ENCODE measurements around the gene PDE2A.

Gene PDE2A

GRCh38 chr11:72606748-72607468 lies 67.3 kb downstream of the PDE2A start:
- H3K27ac ChIP-seq (ENCODE audit: insufficient read depth, low read length, poor library complexity, severe bottlenecking) = no peak overlapping the region

GRCh38 chr11:72605973-72606747 lies 68.1 kb downstream of the PDE2A start:
- H3K27me3 ChIP-seq (replicated peaks; ENCODE audit: control insufficient read depth, insufficient read depth, low read length, poor library complexity, severe bottlenecking) = no peaks in the 10 kb centered on the region
- no peaks in the 10 kb centered on the region for H3K4me1 ChIP-seq (ENCODE audit: control insufficient read depth, insufficient read depth, low read length, poor library complexity, severe bottlenecking)
- H3K36me3 ChIP-seq (ENCODE audit: control insufficient read depth, insufficient read depth, low read length) = no peaks in the 10 kb centered on the region
- no peak overlapping the region for H3K4me3 ChIP-seq (ENCODE audit: insufficient read depth, low read depth, low read length, poor library complexity, severe bottlenecking)
- no peak for DNase-seq
- H3K9me3 ChIP-seq (ENCODE audit: control insufficient read depth, low read length) = no peaks in the 10 kb centered on the region
- H3K27ac ChIP-seq (ENCODE audit: insufficient read depth, low read length, poor library complexity, severe bottlenecking) = no peak overlapping the region

More at GRCh38 chr11:72606748-72607468, 67.3 kb downstream of the PDE2A start:
- no peaks in the 10 kb centered on the region for H3K36me3 ChIP-seq (ENCODE audit: control insufficient read depth, insufficient read depth, low read length)
- H3K4me1 ChIP-seq (ENCODE audit: control insufficient read depth, insufficient read depth, low read length, poor library complexity, severe bottlenecking) = no peaks in the 10 kb centered on the region
- no peak for DNase-seq
- H3K27me3 ChIP-seq (replicated peaks; ENCODE audit: control insufficient read depth, insufficient read depth, low read length, poor library complexity, severe bottlenecking) = no peaks in the 10 kb centered on the region
- H3K9me3 ChIP-seq (ENCODE audit: control insufficient read depth, low read length) = no peaks in the 10 kb centered on the region
- H3K4me3 ChIP-seq (ENCODE audit: insufficient read depth, low read depth, low read length, poor library complexity, severe bottlenecking) = no peak overlapping the region

DNA sequence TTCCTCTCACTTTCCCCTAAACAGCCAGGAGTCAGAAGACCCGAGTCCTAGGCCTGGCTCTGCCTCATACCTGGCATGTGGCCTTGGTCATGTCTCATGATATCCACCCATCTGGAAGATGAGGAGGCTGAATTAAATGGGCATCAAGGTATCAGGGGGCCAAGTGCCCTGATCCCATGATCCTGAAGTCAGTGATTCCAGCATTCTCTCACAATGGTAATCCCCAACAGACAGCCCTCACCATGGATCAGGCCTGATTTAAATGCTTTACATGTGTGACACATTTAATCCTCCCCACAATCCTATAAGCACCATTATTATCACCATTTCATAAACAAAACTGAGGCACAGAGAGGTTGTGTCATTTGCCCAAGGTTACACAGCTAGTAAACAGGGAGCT lies 70.0 kb downstream of the PDE2A start:
- Histone ChIP-seq H3K36me3 (ENCODE audit: control insufficient read depth, insufficient read depth, low read length) (no peaks in the 10 kb centered on the region), H3K4me3 (ENCODE audit: insufficient read depth, low read depth, low read length, poor library complexity, severe bottlenecking) (no peak overlapping the region), H3K9me3 (ENCODE audit: control insufficient read depth, low read length) (no peaks in the 10 kb centered on the region), H3K4me1 (ENCODE audit: control insufficient read depth, insufficient read depth, low read length, poor library complexity, severe bottlenecking) (no peaks in the 10 kb centered on the region), H3K27me3 (replicated peaks; ENCODE audit: control insufficient read depth, insufficient read depth, low read length, poor library complexity, severe bottlenecking) (no peaks in the 10 kb centered on the region), H3K27ac (ENCODE audit: insufficient read depth, low read length, poor library complexity, severe bottlenecking) (no peak overlapping the region)
- no peak for DNase-seq

GRCh38 chr11:72602250-72602904 lies 71.8 kb downstream of the PDE2A start:
- DNase-seq = no peak
- Histone ChIP-seq H3K9me3 (ENCODE audit: control insufficient read depth, low read length) (no peaks in the 10 kb centered on the region), H3K36me3 (ENCODE audit: control insufficient read depth, insufficient read depth, low read length) (no peaks in the 10 kb centered on the region), H3K4me3 (ENCODE audit: insufficient read depth, low read depth, low read length, poor library complexity, severe bottlenecking) (no peak overlapping the region), H3K27ac (ENCODE audit: insufficient read depth, low read length, poor library complexity, severe bottlenecking) (no peak overlapping the region), H3K27me3 (replicated peaks; ENCODE audit: control insufficient read depth, insufficient read depth, low read length, poor library complexity, severe bottlenecking) (no peaks in the 10 kb centered on the region), H3K4me1 (ENCODE audit: control insufficient read depth, insufficient read depth, low read length, poor library complexity, severe bottlenecking) (no peaks in the 10 kb centered on the region)

GRCh38 chr11:72600557-72600956 lies 73.7 kb downstream of the PDE2A start:
- no peak for DNase-seq
- H3K27me3 ChIP-seq (replicated peaks; ENCODE audit: control insufficient read depth, insufficient read depth, low read length, poor library complexity, severe bottlenecking) = no peaks in the 10 kb centered on the region
- no peaks in the 10 kb centered on the region for H3K4me1 ChIP-seq (ENCODE audit: control insufficient read depth, insufficient read depth, low read length, poor library complexity, severe bottlenecking)
- no peak overlapping the region for H3K27ac ChIP-seq (ENCODE audit: insufficient read depth, low read length, poor library complexity, severe bottlenecking)
- no peaks in the 10 kb centered on the region for H3K36me3 ChIP-seq (ENCODE audit: control insufficient read depth, insufficient read depth, low read length)
- no peak overlapping the region for H3K4me3 ChIP-seq (ENCODE audit: insufficient read depth, low read depth, low read length, poor library complexity, severe bottlenecking)
- no peaks in the 10 kb centered on the region for H3K9me3 ChIP-seq (ENCODE audit: control insufficient read depth, low read length)

DNA sequence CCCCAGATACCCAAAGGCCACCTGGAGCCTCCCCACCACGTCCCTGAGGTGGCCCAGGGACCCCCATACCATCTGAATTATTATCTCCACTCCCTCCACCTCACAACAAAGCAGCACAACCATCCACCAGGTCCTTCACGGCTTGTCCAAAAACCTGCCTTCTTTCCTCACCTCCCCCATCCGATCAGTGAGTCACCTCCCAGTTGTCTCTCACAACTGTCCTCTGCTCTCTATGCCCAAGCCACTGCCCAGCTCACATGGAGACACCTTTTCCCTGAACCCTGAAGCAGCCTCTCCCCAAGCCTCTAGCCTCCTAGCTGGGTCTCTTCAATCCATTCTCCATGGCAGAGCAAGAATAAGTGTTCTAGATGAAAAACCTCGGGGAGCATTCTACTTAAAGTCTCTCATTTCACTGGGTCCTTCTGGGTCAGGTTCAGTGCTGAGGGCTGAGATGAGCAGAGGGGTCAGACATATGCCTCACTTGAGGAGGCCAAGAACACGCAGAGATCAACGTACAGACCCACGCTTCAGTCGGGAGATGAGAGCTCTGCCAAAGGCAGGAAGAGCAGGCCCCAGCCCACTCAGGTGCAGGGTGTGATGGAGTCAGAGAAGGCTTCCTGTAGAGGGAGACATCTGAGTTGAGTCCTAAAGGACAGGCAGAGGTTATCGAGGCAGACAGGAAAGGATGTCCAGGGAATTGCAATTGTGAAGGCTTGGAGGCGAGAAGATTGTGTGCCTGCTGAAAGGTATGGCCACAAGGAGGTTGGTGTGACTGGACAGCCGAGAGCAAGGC lies 74.7 kb downstream of the PDE2A start:
- Histone ChIP-seq H3K27me3 (replicated peaks; ENCODE audit: control insufficient read depth, insufficient read depth, low read length, poor library complexity, severe bottlenecking) (no peaks in the 10 kb centered on the region), H3K27ac (ENCODE audit: insufficient read depth, low read length, poor library complexity, severe bottlenecking) (no peak overlapping the region), H3K9me3 (ENCODE audit: control insufficient read depth, low read length) (no peaks in the 10 kb centered on the region), H3K4me1 (ENCODE audit: control insufficient read depth, insufficient read depth, low read length, poor library complexity, severe bottlenecking) (no peaks in the 10 kb centered on the region), H3K36me3 (ENCODE audit: control insufficient read depth, insufficient read depth, low read length) (no peaks in the 10 kb centered on the region), H3K4me3 (ENCODE audit: insufficient read depth, low read depth, low read length, poor library complexity, severe bottlenecking) (no peak overlapping the region)
- DNase-seq = no peak

- H3K36me3 ChIP-seq (ENCODE audit: control insufficient read depth, insufficient read depth, low read length) = no peaks in the 10 kb centered on the region
- H3K9me3 ChIP-seq (ENCODE audit: control insufficient read depth, low read length) = no peaks in the 10 kb centered on the region
- no peak for DNase-seq
- no peak overlapping the region for H3K4me3 ChIP-seq (ENCODE audit: insufficient read depth, low read depth, low read length, poor library complexity, severe bottlenecking)
- H3K27ac ChIP-seq (ENCODE audit: insufficient read depth, low read length, poor library complexity, severe bottlenecking) = no peak overlapping the region
- no peaks in the 10 kb centered on the region for H3K27me3 ChIP-seq (replicated peaks; ENCODE audit: control insufficient read depth, insufficient read depth, low read length, poor library complexity, severe bottlenecking)
- H3K4me1 ChIP-seq (ENCODE audit: control insufficient read depth, insufficient read depth, low read length, poor library complexity, severe bottlenecking) = no peaks in the 10 kb centered on the region
Observed at GRCh38 chr11:72598906-72599305, 75.3 kb downstream of the PDE2A start.

GRCh38 chr11:72598466-72598865 lies 75.8 kb downstream of the PDE2A start:
- Histone ChIP-seq H3K9me3 (ENCODE audit: control insufficient read depth, low read length) (no peaks in the 10 kb centered on the region), H3K27ac (ENCODE audit: insufficient read depth, low read length, poor library complexity, severe bottlenecking) (no peak overlapping the region), H3K4me3 (ENCODE audit: insufficient read depth, low read depth, low read length, poor library complexity, severe bottlenecking) (no peak overlapping the region), H3K4me1 (ENCODE audit: control insufficient read depth, insufficient read depth, low read length, poor library complexity, severe bottlenecking) (no peaks in the 10 kb centered on the region), H3K27me3 (replicated peaks; ENCODE audit: control insufficient read depth, insufficient read depth, low read length, poor library complexity, severe bottlenecking) (no peaks in the 10 kb centered on the region), H3K36me3 (ENCODE audit: control insufficient read depth, insufficient read depth, low read length) (no peaks in the 10 kb centered on the region)
- no peak for DNase-seq

DNA sequence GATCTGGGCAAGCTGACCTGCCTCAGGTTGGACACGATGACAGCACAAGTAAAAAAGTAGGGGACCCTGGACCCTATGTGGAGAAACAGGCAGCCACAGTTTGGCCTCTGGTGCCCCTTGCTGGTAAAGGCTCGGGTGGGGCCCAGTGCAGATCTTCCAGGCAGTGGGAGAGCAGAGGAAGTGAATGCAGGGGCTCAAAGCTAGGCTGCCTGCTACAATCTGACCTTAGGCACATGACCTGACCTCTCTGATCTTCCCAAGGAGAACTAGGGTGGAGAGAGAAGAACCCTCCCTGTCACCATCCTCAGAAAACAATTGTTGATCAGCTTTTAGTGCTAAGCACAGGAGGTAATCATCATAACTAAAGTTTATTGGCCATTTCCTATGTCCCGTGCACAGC lies 76.5 kb downstream of the PDE2A start:
- no peak overlapping the region for H3K27ac ChIP-seq (ENCODE audit: insufficient read depth, low read length, poor library complexity, severe bottlenecking)
- H3K9me3 ChIP-seq (ENCODE audit: control insufficient read depth, low read length) = no peaks in the 10 kb centered on the region
- H3K36me3 ChIP-seq (ENCODE audit: control insufficient read depth, insufficient read depth, low read length) = no peaks in the 10 kb centered on the region
- DNase-seq = no peak
- no peak overlapping the region for H3K4me3 ChIP-seq (ENCODE audit: insufficient read depth, low read depth, low read length, poor library complexity, severe bottlenecking)
- H3K27me3 ChIP-seq (replicated peaks; ENCODE audit: control insufficient read depth, insufficient read depth, low read length, poor library complexity, severe bottlenecking) = no peaks in the 10 kb centered on the region
- no peaks in the 10 kb centered on the region for H3K4me1 ChIP-seq (ENCODE audit: control insufficient read depth, insufficient read depth, low read length, poor library complexity, severe bottlenecking)

Data from effector memory CD4-positive, alpha-beta T cell (primary cell).